Bronchial epithelial cell (primary cell): ENCODE results near the gene SIM2. TPM values are rescaled to one million over a fixed set of nuclear protein-coding genes. Genes with fewer than 3 reads are reported as not detected.
A peak's percentile ranks its signal among the peaks of the same experiment; 100 is the strongest.
"Not testable (repeated sequence)": the region's sequence is repeated elsewhere in the genome, so short reads cannot be mapped to it uniquely, and the experiment has no call there.

Source experiments
- DNase-seq: peaks from one replicate; pipeline ENCODE4 v3.0.0-alpha.2; 2010; ENCODE audit warnings: low read depth
- FAIRE-seq: peaks from 2 replicates; lab custom pipeline; 2011; peaks lifted over from hg19 to GRCh38; lab: Jason Lieb, UNC
- H3K27me3 ChIP-seq: 2 replicates; pipeline ENCODE4 v1.5.1; 2011; ENCODE audit warnings: low read length; ENCODE audit not compliant: control insufficient read depth, insufficient read depth
- H3K36me3 ChIP-seq: 2 replicates; pipeline ENCODE4 v1.5.1; 2011; ENCODE audit warnings: low read length; ENCODE audit not compliant: control insufficient read depth, insufficient read depth
- H3K4me3 ChIP-seq: 2 replicates; pipeline ENCODE4 v1.5.1; 2011; ENCODE audit warnings: mild to moderate bottlenecking, low read depth, low read length, control low read depth
- total RNA-seq: library from RNA; depleted of rRNA; stranded (reverse); fragments of >200 nt; gene quantifications from 2 replicates; pipeline ENCODE4 v1.2.1, GENCODE V29; 2014
- TF ChIP-seq, protein P1 (sequence below): IDR thresholded peaks from 2 replicates; pipeline ENCODE4 v1.5.1; 2011; ENCODE audit warnings: mild to moderate bottlenecking, moderate library complexity, low read length, control low read depth, inconsistent platforms; ENCODE audit not compliant: insufficient read depth, severe bottlenecking

The SIM2 gene
- 0.26 TPM in 2 replicates for total RNA-seq

DNA sequence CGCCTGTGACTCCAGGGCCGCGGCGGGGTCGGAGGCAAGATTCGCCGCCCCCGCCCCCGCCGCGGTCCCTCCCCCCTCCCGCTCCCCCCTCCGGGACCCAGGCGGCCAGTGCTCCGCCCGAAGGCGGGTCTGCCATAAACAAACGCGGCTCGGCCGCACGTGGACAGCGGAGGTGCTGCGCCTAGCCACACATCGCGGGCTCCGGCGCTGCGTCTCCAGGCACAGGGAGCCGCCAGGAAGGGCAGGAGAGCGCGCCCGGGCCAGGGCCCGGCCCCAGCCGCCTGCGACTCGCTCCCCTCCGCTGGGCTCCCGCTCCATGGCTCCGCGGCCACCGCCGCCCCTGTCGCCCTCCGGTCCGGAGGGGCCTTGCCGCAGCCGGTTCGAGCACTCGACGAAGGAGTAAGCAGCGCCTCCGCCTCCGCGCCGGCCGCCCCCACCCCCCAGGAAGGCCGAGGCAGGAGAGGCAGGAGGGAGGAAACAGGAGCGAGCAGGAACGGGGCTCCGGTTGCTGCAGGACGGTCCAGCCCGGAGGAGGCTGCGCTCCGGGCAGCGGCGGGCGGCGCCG, at the start of gene SIM2:
Gene SIM2 (plus strand): TSS at position 135 of the 565 bp plus-strand sequence. CDS start 632 bp downstream, outside the sequence.
- FAIRE-seq (no peak), DNase-seq (peak; percentile 13)
- no peaks in the 10 kb centered on the region for H3K36me3 ChIP-seq
- TF ChIP-seq, protein P1, sequence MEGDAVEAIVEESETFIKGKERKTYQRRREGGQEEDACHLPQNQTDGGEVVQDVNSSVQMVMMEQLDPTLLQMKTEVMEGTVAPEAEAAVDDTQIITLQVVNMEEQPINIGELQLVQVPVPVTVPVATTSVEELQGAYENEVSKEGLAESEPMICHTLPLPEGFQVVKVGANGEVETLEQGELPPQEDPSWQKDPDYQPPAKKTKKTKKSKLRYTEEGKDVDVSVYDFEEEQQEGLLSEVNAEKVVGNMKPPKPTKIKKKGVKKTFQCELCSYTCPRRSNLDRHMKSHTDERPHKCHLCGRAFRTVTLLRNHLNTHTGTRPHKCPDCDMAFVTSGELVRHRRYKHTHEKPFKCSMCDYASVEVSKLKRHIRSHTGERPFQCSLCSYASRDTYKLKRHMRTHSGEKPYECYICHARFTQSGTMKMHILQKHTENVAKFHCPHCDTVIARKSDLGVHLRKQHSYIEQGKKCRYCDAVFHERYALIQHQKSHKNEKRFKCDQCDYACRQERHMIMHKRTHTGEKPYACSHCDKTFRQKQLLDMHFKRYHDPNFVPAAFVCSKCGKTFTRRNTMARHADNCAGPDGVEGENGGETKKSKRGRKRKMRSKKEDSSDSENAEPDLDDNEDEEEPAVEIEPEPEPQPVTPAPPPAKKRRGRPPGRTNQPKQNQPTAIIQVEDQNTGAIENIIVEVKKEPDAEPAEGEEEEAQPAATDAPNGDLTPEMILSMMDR: no peak
- H3K4me3 ChIP-seq: peak within 1 kb of the TSS; percentile 38
- H3K27me3 ChIP-seq: peaks cover 68% of the 10 kb centered on the region

- FAIRE-seq (no peak), DNase-seq (no peak)
- H3K4me3 ChIP-seq: no peak overlapping the region
- TF ChIP-seq, protein P1: no peak
- no peaks in the 10 kb centered on the region for H3K36me3 ChIP-seq
- H3K27me3 ChIP-seq: no peaks in the 10 kb centered on the region
Measured at GRCh38 chr21:36654324-36654723, 44.6 kb upstream of the SIM2 start.

DNA sequence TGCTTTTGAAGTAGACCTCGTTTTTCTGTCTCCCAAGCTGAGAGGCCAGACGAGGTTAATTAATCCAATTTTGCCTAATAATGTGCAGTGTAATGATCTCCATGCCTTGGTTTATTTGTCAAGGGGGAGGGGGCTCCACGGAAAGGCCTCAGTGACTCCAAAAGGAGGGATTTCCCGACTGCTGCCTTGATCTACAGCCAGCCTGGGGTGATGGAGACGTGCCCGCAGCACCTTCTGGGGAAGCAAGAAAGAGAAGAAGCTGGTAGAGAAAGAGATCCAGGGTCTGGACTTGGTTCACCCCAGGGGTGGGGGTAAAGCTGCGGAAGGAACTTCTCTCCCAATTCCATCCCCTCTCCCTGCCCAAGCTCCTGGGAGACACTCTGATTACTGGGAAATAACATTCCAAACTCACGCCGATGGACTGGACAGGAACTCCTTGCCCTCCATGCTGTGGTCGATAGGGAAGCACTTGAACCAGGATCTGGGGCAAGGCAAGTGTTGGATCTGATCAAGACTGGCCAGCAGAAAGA, 44.1 kb upstream of the SIM2 start:
- FAIRE-seq (no peak), DNase-seq (no peak)

DNA sequence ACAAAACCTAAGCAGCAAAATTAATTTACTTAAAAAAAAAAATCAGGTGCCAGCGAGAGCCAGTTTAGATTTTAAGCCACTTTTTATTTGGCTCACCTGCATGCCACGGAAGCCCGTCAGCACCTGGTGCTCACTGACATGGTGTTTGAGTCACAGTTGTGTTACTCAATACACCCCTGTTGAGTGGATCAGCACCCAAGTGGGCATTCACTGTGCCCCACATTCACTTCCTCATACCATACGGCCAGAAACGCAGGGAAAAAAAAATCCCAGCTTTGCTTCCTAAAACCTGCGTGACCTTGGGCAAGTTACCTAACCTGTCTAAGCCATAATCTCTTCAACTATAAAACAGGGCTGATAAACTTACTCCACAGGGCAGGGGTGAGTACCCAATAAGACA, 42.8 kb upstream of the SIM2 start:
- no peak for FAIRE-seq
- H3K36me3 ChIP-seq: no peaks in the 10 kb centered on the region
- TF ChIP-seq, protein P1: no peak
- H3K27me3 ChIP-seq: no peaks in the 10 kb centered on the region
- peak; percentile 95 for DNase-seq
- H3K4me3 ChIP-seq: no peak overlapping the region

More for the DNA sequence above, 44.1 kb upstream of the SIM2 start:
- Histone ChIP-seq H3K36me3 (no peaks in the 10 kb centered on the region), H3K4me3 (no peak overlapping the region), H3K27me3 (no peaks in the 10 kb centered on the region)
- TF ChIP-seq, protein P1: no peak

DNA sequence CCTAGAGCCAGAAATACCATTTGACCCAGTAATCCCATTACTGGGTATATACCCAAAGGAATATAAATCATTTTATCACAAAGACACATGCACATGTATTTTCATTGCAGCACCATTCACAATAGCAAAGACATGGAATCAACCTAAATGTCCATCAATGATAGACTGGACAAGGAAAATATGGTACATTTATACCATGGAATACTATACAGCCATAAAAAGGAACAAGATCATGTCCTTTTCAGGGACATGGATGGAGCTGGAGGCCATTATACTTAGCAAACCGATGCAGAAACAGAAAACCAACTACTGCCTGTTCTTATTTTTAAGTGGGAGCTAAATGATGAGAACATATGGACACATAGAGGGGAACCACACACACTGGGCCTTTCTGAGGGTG, 41.6 kb upstream of the SIM2 start:
- H3K4me3 ChIP-seq, H3K36me3 ChIP-seq, H3K27me3 ChIP-seq, FAIRE-seq, DNase-seq: not testable (repeated sequence)

DNA sequence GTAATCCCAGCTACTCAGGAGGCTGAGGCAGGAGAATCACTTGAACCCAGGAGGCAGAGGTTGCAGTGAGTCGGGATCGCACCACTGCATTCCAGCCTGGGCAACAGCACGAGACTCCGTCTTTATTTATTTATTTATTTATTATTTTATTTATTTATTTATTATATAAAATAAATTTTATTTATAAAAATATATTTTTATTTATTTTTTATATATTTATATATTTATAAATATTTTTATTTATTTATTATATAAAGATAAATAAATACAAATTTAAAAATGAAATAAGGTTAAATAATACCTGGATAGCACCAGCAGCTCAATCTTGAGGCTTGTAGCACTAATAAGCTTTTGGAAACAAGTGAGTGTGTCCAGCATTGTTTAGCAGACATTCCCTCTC, 40.9 kb upstream of the SIM2 start:
- Histone ChIP-seq H3K36me3 (no peaks in the 10 kb centered on the region), H3K4me3 (no peak overlapping the region), H3K27me3 (no peaks in the 10 kb centered on the region)
- FAIRE-seq (no peak), DNase-seq (no peak)
- TF ChIP-seq, protein P1: no peak
